ENCODE measurements around the gene WIPI1.
"Not testable (repeated sequence)": the region's sequence is repeated elsewhere in the genome, so short reads cannot be mapped to it uniquely, and the experiment has no call there.

Gene WIPI1, protein sequence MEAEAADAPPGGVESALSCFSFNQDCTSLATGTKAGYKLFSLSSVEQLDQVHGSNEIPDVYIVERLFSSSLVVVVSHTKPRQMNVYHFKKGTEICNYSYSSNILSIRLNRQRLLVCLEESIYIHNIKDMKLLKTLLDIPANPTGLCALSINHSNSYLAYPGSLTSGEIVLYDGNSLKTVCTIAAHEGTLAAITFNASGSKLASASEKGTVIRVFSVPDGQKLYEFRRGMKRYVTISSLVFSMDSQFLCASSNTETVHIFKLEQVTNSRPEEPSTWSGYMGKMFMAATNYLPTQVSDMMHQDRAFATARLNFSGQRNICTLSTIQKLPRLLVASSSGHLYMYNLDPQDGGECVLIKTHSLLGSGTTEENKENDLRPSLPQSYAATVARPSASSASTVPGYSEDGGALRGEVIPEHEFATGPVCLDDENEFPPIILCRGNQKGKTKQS

DNA sequence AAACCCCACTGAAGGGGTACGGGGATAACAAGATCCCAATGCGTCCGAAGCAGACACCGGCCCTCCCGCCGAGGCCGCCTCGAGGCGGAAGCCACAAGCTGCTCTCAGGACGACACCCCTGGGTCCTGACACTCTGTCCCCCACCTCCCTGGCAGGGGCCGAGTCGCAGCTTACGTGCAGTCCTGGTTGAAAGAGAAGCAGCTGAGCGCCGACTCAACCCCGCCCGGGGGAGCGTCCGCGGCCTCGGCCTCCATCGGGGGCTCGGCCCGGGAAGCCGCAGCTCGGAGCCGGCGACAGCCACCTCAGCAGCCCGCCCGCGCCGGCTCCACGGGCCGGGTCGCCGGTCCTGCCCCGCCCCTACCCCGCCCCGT, at the start of gene WIPI1:
Gene WIPI1, minus strand, starts transcription at position 329 of the 371 bp plus-strand sequence. Its CDS starts 75 bp downstream, at position 254.
- DNase-seq = no peak

DNA sequence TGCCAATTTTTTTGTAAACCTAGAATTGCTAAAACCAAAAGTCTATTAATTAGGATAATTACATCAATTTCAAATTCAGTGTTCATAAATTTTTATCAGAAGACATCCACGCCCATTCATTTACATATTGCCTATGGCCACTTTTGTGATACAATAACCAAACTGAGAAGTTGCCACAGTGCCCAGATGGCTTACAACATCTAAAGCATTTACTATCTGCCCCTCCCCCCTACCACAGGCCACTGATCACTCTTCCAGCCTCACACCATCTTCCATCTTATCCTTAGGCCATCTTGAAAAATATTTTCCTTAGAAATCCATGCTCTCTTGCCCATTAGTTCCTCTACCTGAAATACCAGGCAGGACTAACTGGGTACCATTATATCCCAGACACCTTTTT, 48.7 kb upstream of the WIPI1 start:
- DNase-seq = no peak

DNA sequence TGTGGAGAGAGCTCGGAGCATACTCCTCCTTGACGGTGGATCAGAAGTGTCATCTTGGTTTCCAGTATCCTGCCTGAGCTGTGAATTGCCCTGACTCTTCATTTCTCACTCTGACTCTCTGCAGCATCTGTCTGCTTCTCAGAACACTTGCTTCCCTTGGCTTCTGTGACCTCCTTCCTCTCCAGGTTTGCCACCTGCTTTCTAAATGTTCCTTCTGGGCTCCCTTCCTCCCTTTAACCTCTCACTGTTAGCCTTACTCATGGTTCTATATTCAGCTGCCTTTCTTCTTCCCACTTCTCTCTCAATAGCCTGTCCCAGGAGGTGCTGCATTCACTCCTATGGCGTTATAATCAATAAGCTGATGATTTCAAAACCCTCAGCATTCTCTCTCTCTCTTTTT, 43.8 kb upstream of the WIPI1 start:
- no peak for DNase-seq

DNA sequence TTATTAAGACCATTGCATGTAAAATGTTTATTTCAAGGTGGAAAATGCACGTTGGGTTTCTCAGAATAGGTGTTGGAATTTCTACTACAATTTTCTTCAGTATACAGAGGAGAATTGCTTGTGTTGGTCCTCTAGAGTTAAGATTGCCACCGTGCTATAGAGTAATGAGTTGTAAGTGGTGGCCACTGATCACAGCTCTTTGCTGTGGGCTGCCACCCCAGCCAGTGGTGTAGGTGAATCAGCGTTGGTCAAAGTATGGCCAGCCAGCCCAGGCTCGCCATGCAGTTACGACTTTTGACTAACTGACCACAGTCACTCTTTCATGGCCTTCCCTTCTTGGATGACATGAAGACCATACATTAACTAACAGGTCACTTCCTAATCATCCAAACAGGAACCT, 42.3 kb upstream of the WIPI1 start:
- DNase-seq = no peak

DNA sequence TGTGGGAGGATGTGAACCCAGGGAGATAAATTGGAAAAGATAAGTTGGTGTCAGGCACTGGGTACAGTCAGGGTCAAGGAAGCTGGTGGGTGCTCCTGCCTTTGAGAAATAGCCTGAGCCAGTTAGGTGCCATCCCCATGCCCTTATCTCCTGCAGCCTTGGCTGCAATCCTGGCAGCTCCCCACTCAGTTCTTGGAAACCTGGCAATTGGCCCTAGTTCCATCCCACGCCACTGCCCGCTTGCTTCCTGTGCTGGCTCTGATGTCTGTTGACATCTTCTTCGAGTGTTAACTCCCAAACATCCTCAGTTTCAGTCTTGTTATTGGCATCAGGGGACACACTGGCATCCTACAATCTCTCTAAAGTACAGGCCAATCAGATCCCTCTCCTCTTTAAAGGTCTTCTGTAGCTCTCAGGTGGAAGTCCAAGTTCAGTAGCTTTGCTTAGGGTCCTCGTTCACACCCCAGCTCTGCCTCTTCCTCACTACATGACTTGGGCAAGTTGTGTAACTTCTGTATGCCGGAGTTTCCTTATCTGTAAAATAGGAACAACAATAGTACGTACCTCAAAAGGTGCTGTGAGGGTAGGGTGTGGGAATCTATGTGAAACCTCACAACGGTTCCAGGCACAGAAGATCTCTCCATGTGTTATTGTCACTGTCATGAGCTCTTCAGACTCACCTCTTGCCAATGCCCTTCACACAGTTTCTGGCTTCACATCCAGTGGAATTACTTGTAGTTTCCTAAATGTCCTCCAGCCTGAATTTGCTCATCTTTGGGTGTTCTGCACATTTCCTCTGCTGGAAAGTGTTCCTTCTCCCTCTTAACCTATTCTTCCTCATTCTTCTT, 41.4 kb upstream of the WIPI1 start:
- no peak for DNase-seq

DNA sequence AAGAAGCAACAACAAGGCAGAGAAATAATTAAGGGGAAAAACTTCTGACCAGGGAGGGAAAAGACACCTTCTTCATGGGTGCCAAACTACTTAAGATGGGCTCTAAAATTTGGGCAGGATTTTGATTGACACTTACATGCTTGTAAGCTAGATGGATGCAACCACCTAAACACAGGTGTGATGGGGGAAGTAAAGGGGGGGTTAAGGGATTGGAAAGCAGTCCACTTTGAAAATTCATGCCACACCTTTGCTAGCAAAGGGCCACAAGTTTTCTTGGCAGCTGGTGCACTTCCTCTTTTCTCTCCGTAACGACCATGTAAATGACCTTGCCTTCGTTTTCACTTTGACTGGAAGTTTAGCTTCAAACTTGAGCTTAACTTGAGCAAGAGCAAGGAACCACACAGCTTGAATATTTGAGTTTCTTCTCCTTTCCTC, 40.6 kb upstream of the WIPI1 start:
- DNase-seq = no peak

DNA sequence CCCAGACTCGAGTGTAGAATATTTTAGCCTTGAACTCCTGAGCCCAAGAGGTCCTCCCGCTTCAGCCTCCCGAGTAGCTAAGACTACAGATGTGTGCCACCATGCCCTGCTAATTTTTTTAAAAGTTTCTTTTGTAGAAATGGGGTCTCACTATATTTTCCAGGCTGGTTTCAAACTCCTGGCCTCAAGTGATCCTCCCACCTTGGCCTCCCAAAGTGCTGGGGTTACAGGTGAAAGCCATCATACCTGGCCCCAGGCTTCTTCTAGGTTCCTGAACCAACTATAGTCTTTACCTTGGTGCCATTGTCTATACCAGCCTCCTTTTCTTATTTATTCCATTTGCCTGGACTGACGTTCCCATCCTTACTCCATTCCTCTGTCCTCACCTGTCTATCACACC, 37.8 kb upstream of the WIPI1 start:
- DNase-seq = no peak

DNA sequence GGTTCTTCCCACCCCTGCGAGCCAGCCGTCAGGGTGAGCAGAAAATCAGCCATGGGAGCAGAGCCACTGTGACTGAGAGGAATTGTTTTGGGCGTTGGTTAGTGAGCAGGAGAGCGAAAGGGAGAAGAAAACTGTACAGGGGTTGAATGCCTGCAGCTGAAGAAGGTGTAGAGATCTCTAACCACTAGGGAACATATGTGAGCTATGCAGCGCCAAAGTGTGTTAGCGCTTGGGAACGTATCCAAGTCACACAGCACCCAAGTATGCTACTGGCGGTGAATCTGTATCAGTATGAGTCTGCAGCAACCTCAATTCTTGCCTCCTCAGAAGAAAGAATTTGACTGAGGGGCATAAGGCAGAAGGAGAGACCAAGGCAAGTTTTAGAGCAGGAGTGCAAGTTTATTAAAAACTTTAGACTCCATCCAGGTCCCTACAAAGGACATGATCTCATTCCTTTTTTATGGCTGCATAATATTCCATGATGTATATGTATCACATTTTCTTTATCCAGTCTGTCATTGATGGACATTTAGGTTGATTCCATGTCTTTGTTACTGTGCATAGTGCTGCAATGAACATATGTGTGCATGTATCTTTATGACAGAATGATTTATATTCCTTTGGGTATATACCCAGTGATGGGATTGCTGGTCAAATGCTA, 35.2 kb upstream of the WIPI1 start:
- DNase-seq = not testable (repeated sequence)

DNA sequence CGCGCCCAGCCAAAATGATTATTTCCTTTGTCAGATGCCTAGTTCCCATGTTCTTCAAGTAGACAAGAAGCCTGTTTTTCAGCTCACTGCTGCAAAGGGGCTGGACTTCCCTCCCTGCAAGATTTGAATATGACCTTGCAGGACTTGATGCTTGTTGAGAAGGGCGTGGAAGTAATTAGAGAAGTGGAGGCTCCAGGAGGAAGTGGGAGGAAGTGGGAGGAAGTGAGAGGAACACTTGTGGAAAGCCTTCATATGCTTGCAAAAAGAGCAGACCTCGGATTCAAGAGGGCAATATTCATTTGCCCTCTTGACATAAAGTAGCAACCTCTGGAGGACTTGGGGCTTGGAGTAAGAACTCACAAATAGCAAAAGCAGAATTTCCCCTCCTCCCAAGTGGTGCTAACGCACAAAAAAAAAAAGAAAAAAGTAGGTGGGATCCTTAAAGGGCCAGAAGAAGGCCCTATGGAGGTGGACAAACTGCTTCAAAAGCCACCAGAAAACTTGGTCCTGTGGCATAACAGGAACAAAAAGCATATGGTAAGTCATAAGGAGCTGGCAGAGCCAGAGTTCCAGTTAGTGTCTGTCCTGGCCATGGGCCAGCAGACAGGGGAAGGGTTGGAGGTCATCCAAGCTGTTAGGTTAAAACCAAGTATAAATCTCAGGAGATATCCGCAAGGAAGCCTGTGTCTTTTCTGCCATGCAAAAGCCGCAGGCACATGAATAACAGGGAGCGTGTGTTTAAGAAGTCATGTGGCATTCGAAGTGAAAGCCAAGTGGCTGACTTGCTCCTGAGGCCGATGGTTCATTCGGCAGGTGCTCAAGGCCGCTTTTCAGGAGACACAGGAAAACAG, 34.3 kb upstream of the WIPI1 start:
- DNase-seq = no peak

DNA sequence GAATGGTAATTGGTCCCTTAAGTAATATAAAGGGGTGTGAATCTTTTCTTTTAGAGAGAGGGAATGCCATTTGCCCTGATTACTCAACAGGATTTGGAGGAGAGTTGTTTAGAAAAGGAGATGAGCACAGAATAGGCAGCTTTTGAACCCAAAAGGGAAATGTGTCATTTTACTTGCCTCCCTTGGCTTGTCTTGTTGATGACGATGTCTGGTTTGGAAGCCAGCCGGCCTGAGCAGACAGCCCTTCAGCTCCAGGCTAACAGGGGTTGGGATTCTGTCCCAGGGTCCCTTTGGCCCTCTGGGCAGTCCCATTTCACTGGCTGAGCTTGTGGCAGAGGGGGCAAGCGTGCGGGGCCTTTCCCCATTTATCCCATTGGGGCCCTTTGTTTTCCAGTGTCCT, 32.6 kb upstream of the WIPI1 start:
- DNase-seq = no peak

DNA sequence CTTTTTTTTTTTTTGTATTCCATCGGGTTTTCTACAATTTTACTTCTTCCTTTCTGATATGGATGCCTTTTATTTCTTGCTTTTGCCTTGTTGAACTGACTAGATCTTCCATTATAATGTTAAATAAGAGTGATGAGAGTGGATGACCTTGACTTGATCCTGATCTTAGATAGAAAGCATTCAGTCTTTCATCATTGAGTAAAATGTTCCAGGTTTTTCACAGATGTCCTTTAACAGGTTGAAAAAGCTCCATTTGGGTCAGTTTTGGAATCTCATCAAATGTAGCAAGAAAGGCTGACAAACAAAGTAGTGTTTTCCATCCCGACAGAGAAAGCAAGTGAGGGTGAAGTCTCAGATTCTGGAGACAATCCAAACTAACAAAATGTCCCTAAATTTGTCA, 27.2 kb upstream of the WIPI1 start:
- no peak for DNase-seq

DNA sequence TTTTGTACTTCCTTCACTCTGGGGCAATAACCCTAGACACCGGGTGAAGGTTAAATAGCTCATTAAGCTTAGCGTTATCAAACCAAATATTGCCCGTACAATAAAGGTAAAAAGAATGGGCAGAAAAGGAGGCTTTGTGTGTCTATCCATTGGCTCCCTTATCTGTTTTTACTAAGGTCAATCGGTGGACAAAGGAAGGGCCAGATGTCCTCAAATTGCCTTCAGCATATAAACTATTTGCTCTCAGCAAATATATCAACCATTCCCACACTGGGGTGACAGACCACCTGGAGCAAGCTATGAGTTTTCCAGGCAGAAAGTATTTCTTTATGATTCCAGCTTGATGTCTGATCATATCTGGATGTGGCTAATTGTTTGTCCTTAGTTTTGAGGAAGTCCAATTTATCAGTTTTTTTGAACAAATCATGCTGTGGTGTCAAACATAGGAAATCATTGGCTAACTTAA, 25.3 kb upstream of the WIPI1 start:
- DNase-seq = no peak

DNA sequence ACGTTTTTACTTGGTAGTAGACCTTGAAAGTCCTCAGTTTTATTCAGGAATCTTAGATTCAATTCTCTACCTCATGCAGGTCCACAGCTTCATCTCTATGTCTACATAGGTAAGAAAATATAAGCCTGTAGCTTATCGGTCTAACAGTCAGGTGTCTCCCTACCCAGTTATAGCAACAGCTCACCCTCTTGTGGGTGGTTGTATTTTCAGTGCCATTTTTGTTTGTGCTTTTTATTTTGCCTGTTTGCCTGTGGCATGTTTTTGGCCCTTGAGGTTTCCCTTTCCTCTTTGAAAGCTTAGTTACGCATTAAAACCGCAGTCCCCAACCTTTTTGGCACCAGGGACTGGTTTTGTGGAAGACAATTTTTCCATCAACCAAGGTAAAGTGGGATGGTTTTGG, 23.6 kb upstream of the WIPI1 start:
- no peak for DNase-seq

DNA sequence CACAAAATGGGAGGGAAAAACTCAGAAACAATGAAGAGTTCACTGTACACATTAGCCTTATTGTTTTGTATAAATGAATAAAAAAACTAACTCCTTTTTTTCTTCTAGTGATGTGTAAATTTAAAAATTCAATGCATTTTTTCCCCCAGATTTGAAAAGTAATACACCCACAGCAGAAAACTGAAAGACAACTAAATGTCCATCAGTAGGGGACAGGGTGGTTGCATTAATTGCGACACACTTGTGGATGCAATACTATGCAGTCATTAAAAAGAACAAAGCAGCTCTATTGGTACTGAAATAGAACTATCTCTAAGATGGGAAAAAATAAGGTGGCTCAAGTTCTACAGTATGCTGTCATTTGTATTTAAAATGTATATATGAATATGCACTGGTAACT, 13.7 kb upstream of the WIPI1 start:
- no peak for DNase-seq

DNA sequence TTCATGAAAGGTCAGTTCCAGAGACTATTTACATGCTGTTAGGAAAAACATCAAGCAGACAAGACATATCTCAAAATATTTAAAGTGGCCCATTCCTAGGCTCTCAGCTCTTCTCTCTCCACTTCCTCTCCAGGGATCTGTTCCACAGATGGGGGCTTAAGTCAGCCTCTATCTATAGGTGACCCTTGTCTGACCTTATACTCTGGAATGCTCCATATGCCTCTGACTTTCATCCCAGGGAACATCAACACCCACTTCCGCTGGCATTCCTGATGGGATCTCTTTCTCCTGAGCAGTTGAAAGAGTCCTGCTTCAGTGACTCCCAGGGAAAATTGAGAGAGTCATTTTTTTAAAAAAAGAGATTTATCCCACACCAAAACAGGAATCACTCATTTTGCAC, 11.5 kb upstream of the WIPI1 start:
- no peak for DNase-seq

DNA sequence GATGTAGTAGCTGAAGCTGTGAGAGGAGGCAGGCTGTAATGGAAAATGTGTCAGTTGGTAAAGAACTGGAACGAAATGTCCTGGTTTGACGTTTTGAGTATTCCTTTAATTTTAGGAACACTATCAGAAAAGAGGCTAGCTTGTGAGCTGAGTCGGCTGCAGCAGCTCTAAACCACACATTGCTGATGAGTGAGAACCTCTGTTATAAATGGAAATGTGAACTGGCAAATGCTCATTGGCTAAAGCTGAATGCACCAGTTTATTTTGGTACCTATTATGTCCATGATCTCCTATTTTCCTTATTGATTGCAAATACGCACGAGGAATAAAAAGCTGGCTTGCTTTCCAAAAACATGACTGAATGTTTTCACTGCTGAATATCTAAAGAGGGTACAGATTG, 11.0 kb upstream of the WIPI1 start:
- no peak for DNase-seq

DNA sequence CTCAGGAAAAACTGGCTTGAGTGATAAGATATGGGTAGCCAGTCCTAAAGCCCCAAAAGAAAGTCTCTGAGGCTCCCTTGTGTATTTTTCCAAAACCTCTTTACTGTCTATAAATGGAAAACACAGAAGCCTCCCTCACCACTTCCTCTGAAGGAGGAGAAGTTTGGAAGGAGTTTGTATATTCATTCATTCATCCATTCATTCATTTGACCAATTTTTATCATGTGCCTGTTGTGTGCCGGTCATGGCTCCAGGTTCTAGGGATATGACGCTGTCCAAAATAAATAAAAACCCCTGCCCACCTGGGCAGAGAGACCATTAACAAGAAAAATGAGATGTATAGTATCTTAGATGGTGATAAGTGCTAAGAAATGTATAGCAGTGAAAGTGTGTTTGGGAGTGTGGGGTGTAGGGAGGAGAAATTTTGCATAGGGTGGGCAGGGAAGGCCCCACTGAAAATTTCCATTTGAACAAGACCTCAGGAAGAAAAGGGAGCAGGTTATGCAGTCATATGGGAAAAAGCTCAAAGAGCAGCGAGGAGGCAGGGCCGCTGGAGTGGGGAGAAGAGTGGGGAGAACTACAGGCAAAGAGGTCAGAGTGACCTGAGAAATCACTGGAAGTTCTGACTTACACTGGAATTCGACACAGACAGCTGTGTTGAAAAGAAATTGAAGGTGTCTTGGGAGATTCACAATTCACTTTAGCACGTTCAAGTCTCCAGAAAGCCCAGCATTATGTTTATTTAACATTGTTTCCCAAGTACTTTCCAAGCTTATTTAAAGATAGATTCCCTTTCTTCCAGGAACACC, 6.1 kb upstream of the WIPI1 start:
- no peak for DNase-seq

DNA sequence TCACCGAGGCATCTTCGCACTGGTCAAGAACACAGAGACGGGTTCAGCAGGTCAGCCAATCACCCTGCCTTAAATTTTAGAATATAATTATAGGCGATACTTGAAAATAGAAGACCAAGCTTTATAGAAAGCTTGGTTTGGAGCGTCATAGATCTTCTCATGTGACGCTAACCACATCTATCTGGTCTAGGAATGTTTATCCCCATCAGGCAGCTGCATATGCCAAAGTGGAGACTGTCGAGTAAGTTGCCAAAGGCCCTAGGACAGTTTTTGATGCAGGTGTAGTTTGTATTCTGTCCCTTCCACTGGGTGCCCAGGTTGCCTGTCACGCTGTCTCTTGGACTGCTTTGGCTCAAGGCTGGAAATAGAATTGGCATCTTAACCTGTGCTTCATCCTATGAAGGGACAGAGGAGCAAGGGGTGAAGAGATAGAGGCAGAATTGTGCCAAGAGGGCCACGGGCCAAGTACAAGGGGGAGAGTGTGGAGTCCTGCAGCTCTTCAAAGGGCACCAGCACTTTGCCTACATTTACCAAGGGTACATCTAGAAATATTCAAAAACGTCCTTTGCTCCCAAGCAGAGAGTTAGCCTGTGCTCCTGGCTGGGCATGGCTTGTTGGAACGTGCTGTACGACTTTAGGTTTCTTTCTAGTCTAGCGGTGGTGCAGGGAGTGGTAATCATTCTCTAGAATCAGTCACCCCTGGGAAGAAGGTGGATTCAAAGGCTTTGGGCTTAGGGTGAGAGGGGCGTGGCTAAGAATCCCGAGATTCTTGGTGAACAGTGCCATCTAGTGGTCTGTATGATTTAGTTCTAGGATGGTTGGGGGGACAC, 5.3 kb upstream of the WIPI1 start:
- DNase-seq = peak; percentile 62 to 77

DNA sequence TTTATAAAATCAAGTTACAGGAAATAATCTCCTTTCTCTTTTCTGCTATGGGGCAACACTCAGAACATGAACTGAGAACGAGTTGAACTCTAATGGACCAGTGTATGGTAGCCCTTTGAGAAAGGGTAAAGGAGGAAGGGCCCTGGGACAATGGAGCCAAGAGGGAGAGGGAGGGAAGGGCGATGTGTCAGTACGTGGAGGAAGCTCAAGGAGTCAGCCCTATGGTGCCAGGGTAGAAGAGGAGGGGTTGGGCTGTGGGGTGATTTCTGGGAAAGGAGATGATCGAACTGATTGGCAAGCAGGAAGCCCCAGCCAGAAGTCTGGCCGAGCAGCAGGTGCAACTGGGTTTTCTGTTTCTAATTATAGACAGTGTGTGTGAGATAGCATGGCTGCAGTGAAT, 4.3 kb upstream of the WIPI1 start:
- DNase-seq = peak; percentile 40 to 59

DNA sequence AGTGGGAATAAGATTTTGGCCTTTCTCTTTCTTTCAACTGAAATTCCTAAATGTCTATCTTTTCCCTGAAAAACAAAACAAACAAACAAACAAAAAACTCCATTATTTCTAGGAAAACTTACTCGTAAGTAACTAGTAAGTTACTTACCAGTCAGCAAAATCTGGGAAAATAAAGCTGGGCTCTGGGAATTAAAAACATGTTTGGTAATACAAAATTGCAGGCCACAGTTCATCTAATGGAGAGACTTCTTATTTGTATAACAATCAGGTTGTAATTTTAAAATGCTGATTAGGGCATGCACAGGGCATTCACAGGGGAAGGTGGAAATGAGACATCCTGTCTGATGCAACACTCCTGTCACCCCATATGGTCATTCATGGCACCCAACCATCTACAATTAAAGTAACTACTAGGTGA, 3.8 kb upstream of the WIPI1 start:
- no peak for DNase-seq

DNA sequence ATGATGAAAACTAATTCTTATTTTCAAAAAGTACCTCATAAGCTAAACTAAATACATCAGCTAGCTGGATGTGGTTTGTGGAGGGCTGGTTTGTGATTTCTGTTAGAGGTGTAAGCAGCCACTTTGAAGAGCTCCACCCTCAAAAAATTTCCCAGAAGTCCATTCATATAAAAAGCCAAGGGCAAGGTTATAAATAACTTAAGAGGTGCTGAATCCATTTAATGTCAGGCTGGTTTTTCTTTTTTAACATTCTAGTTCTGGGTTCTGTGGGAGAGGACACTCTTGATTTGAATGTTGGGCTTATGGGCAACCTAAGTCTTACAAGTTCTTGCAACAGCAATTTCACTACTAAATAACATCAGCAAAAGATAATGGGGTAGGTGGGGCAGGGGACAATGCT, 3.4 kb upstream of the WIPI1 start:
- no peak for DNase-seq

All from activated CD4-positive, alpha-beta T cell treated with anti-CD3 and anti-CD28 coated beads, Interleukin-2, amount 50 U/mL, for 48 hours (primary cell).